Smooth muscle cell of the brain vasculature (primary cell): ENCODE data around the gene CCNL1.

Source experiments
- DNase-seq: peaks from one replicate; pipeline ENCODE4 v3.0.0-alpha.2; 2012; ENCODE audit warnings: low read depth, low spot score

The CCNL1 gene

GRCh38 chr3:157125101-157125500, 34.8 kb downstream of the CCNL1 start:
- no peak for DNase-seq

GRCh38 chr3:157123621-157124020, 36.3 kb downstream of the CCNL1 start:
- DNase-seq, result no peak

- no peak for DNase-seq
Measured at GRCh38 chr3:157122832-157123427, 37.0 kb downstream of the CCNL1 start.

- DNase-seq, result no peak
Measured at GRCh38 chr3:157122116-157122515, 37.8 kb downstream of the CCNL1 start.

- DNase-seq, result no peak
Measured at GRCh38 chr3:157121522-157121921, 38.4 kb downstream of the CCNL1 start.

DNA sequence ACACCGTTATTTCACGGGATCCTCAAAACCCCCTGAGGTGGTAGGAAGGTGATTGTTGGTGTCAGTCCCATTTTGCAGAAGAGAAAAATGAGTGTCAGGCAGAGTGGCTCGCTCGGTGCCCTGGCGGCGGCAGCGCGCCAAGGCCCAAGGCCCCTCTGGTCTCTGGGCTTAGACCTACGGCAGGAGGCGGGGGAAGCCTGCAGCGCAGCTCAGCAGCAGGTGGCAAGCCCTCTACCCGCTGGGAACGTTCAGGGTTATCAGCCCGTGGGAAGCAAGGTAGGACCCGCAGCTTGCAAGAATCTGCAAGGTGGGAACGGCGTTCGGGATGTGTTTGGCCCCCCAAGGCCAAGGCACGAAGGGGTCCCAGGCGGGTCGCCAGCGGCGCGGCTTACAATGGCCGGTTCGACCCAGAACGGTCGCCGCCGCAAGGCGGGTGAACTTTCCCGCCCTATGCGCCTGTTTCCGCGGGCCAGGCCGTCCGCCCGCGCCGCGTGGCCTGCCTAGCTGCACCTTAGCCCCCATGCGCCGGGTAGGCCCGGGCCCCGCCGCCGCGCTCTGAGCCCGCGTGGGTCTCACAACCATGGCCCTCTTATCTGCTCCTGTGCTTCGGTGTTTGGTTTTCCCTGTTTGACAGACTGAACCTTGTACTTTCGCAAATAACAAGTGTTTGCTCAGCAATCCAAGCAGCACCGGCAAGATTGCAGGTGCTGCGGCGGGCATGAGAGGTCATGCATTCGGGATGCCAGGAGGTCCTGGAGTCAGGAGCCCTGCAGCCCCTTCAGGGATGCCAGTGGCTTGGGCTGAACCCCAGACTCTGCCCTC, 39.7 kb downstream of the CCNL1 start:
- DNase-seq, result no peak

DNA sequence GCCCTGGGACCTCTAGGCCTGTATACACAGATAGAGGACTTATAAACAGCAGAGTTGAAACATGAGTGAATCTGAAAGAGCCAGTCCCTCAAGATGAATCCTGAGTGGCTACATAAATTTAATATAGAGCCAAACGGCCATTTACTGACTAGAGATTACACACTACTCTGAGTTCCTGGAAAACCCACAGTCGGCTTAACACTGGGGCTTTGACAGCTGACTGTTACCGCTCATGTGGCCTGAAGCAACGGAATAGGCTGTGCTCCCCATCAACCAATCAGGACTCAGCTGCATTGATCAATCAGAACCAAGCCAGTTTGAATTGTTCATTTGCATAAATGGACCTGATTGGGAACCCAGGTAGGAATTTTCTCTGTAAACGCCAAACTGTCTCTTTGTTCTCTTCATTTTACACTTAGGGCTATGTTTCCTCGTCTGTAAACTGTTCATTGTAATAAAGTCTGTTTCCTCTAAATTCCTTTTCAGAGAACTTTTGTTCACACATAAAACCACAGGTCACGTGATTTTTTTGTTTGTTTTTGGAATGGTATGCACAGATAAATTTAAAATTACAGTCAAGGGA, 40.5 kb downstream of the CCNL1 start:
- no peak for DNase-seq

GRCh38 chr3:157117875-157118654, 41.9 kb downstream of the CCNL1 start:
- DNase-seq, result no peak

DNA sequence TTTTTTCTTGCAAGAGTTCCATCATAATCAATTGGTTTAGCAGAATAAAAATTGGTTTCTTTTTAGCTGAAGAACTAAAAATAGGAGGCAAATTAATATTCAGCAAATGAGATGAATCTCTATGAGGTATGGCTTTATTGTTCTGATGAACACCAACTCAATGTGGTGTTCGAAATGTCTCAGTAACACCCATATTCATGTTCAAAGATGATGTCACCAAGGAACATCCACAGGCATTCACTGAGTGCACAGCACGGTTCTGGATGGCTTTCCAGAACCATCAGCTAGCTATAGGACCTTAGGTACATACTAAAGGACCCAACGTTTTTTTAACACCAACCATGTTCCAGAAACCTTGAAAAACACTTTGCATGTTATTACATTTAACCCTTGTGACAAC, 42.7 kb downstream of the CCNL1 start:
- DNase-seq, result no peak

GRCh38 chr3:157116017-157116416, 43.9 kb downstream of the CCNL1 start:
- no peak for DNase-seq

GRCh38 chr3:157115069-157116006, 44.6 kb downstream of the CCNL1 start:
- DNase-seq, result no peak

DNA sequence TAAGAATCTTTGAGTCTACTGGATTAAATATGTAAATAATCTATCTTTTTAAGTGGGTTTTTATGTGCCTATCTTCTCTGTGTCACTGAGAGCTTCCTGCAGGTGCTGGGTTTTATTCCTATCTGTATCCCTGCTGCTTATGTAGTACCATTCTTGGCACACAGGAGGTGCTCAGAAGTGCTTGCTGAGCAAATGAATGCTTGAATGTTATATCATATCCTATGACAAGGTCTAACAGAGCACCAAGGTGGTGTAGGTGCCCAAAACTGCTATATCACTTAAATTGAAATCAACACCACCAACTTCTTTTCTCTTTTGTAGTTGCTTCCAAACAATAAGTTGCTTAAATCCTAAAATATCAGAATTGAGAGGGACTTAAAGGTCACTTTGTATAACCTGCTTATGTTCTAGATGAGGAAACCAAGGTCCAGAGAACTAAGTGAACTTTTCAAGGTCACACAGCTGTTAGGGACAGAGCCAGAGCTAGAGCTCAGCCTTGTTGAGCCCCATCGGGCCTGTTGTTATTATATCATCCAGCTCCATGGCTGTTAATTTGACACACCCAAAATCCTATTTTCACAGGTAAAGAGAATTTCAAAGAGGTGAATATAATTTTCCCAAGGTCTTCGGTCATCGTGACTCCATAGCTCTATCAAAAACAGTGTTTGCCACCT, 46.0 kb downstream of the CCNL1 start:
- DNase-seq, result no peak

DNA sequence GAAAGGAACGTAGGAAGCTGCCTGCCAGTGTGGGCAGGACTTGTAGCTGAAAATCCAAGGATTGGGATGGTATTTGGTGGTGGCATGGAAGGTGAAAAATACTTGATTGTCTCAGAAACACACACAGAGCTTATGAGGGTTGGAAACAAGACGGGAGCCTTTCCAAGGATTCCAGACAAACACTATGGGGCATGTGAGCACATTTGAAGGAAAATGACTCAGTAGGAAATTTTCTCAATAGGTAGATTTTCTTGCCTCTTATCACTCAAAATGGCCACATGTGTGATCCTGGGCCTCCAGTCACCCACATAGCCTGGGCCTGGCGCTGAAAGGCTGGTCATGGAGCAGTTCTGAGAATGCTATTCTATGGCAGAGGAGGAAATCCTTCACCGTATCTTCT, 47.4 kb downstream of the CCNL1 start:
- no peak for DNase-seq

DNA sequence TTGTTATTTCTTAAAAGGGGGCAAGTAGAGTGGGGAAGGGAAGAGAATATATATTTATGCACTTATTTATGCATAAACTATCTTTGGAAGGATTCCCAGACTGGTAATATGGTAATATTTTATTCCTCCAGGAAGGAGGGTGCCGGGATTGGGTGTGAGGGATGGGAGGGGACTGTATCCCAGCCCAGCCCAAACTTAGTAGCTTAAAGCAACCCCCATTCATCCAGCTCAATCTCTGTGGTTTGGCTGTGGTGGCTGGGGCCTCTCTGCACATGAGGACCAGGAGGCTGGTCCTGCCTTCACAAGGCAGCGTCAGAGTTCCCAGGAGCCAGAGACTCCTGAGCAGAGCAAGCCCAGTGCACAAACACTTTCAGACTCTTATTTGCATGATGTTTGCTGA, 48.4 kb downstream of the CCNL1 start:
- no peak for DNase-seq

DNA sequence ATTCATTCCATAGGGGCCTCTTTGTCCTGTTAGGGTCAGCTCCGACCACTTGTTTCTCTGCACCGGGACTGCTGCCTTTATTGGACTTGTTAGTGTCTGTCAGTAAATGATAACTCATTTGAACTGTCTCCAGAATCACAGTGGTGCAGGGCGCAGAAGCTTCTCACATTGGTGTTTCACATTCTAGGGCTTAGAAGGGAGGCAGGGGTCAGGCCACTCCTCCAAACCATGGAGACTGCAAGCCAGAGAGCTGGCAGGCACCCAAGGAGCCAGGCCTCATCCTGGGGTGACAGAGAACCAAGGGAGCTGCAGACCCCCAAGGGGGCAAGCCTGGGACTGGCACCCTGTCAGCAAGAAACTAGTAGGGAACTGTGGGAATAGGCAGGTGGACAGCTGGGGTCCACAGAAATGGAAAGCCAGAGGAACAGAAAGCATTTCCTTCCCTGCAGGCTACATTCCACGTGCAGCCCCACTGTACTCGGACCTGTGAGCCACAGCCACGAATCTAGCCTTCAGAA, 49.1 kb downstream of the CCNL1 start:
- DNase-seq, result no peak

DNA sequence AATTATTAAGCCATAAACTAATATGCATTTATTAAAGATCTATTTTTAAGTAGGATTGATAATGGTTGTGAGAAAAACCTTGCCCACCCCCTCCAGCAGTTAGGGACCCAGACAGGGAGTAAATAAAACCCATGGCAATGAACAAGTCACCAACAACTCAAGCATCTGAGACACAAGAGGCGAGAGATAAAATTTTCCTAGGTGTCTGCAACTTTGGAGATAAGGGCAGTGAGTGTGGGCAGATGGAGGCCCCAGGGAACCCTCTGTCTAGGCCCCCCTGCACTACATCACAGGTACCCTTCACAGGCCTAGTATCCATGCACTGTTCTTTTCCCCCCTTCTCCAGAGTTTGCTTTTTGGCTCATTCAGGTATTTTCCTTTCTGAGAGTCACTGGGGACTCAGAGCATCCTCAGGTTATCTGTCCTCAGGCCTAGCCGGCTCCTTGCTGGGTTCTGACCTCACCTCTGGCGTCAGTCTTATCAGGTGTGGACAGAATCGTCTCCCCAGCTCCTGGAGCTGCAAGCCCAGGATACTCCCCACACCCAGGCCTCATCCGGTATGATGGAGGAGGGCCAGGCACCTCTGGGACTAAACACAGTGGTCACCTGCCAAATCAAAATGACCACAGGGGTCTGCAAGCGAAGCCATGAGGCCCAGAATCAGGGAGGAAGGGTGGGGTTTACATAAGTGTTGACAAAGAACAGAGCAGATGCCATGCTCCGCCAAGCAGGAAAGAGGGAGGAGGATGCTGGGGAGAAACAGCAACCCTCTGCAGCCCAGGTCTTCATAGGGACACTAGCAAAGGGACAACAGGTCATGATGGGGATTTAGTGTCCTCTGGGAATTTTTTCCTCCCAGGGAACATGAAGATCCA, 50.4 kb downstream of the CCNL1 start:
- DNase-seq, result no peak

GRCh38 chr3:157107644-157108133, 52.3 kb downstream of the CCNL1 start:
- DNase-seq, result no peak

DNA sequence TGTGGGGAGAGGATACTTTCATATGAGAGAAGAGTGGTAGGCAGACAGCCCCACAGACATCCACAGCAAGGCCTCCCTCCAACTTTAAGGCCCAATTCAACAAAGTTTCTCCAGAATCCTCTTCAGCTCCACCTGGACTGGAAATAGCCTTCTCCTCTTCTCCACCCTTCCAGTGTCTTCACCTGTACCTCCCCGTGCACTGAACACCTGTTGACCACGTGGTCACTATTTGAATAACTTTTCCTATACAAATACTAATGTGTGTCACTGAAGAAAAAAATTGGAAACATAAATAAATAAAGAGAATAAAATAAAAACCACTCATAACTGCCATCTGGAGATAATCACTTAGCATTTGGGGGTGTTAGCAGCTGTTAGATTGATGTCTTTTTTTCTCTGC, 52.9 kb downstream of the CCNL1 start:
- no peak for DNase-seq
